ENCODE results near the gene FAM124A.

- no peak for TF ChIP-seq CTCF (IDR thresholded peaks at IDR 0.05; ENCODE audit: borderline replicate concordance, extremely low read depth, low read length, poor library complexity, severe bottlenecking)
- no peak for TF ChIP-seq EZH2 (IDR thresholded peaks at IDR 0.05; ENCODE audit: borderline replicate concordance, low read depth, low read length, severe bottlenecking)
Measured at GRCh38 chr13:51333826-51334225, 111.6 kb downstream of the FAM124A start.
